Panc1 (cell line): ENCODE data around the gene LRP1B.

ENCODE experiments used
- SIN3A ChIP-seq: IDR thresholded peaks from 2 replicates; pipeline ENCODE4 v1.6.1; 2012; ENCODE audit warnings: low read depth, mild to moderate bottlenecking, low read length, moderate library complexity, borderline replicate concordance; ENCODE audit not compliant: insufficient read depth
- TF ChIP-seq, protein P1 (sequence below): fragments of 450-650 bp; IDR thresholded peaks from 2 replicates; pipeline ENCODE4 v1.5.1; 2017; ENCODE audit warnings: mild to moderate bottlenecking

GRCh38 chr2:140701726-140702125 lies 1429.1 kb downstream of the LRP1B start:
- TF ChIP-seq, protein P1, sequence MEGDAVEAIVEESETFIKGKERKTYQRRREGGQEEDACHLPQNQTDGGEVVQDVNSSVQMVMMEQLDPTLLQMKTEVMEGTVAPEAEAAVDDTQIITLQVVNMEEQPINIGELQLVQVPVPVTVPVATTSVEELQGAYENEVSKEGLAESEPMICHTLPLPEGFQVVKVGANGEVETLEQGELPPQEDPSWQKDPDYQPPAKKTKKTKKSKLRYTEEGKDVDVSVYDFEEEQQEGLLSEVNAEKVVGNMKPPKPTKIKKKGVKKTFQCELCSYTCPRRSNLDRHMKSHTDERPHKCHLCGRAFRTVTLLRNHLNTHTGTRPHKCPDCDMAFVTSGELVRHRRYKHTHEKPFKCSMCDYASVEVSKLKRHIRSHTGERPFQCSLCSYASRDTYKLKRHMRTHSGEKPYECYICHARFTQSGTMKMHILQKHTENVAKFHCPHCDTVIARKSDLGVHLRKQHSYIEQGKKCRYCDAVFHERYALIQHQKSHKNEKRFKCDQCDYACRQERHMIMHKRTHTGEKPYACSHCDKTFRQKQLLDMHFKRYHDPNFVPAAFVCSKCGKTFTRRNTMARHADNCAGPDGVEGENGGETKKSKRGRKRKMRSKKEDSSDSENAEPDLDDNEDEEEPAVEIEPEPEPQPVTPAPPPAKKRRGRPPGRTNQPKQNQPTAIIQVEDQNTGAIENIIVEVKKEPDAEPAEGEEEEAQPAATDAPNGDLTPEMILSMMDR, result no peak
- TF ChIP-seq SIN3A, result no peak
